BE2C (cell line): Measurements from ENCODE around the gene C20orf141.

ENCODE experiments used
- DNase-seq: peaks from one replicate; pipeline ENCODE4 v3.0.0-alpha.2; 2020
- H3K27me3 ChIP-seq: fragments of 250-450 bp; sonication (Bioruptor Pico); 2 replicates; pipeline ENCODE4 v1.5.1; 2020; ENCODE audit warnings: mild to moderate bottlenecking
- H3K36me3 ChIP-seq: fragments of 250-450 bp; sonication (Bioruptor Pico); 2 replicates; pipeline ENCODE4 v1.5.1; 2020; ENCODE audit warnings: mild to moderate bottlenecking
- H3K4me1 ChIP-seq: fragments of 250-450 bp; sonication (Bioruptor Pico); 2 replicates; pipeline ENCODE4 v1.5.1; 2020
- H3K4me3 ChIP-seq: 2 replicates; pipeline ENCODE4 v1.5.1; 2011; ENCODE audit warnings: low read depth, low read length
- H3K9me3 ChIP-seq: fragments of 250-450 bp; sonication (Bioruptor Pico); 2 replicates; pipeline ENCODE4 v1.5.1; 2020
- TF ChIP-seq, protein P1 (sequence below): IDR thresholded peaks from 2 replicates; pipeline ENCODE4 v1.5.1; 2012; ENCODE audit warnings: mild to moderate bottlenecking, low read depth, low read length

C20orf141 gene

GRCh38 chr20:2775139-2775538, 39.6 kb upstream of the C20orf141 start:
- DNase-seq = no peak
- TF ChIP-seq, protein P1, sequence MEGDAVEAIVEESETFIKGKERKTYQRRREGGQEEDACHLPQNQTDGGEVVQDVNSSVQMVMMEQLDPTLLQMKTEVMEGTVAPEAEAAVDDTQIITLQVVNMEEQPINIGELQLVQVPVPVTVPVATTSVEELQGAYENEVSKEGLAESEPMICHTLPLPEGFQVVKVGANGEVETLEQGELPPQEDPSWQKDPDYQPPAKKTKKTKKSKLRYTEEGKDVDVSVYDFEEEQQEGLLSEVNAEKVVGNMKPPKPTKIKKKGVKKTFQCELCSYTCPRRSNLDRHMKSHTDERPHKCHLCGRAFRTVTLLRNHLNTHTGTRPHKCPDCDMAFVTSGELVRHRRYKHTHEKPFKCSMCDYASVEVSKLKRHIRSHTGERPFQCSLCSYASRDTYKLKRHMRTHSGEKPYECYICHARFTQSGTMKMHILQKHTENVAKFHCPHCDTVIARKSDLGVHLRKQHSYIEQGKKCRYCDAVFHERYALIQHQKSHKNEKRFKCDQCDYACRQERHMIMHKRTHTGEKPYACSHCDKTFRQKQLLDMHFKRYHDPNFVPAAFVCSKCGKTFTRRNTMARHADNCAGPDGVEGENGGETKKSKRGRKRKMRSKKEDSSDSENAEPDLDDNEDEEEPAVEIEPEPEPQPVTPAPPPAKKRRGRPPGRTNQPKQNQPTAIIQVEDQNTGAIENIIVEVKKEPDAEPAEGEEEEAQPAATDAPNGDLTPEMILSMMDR = no peak
- Histone ChIP-seq H3K4me3 (no peak overlapping the region), H3K27me3 (no peaks in the 10 kb centered on the region), H3K9me3 (no peaks in the 10 kb centered on the region), H3K36me3 (no peaks in the 10 kb centered on the region), H3K4me1 (no peaks in the 10 kb centered on the region)

- no peaks in the 10 kb centered on the region for H3K4me1 ChIP-seq
- no peak overlapping the region for H3K4me3 ChIP-seq
- peaks cover 3% of the 10 kb centered on the region; the same call in 1 of the 2 replicates for H3K27me3 ChIP-seq
- no peaks in the 10 kb centered on the region for H3K36me3 ChIP-seq
- no peaks in the 10 kb centered on the region for H3K9me3 ChIP-seq
- no peak for DNase-seq
- TF ChIP-seq, protein P1 = no peak
Measured at GRCh38 chr20:2778602-2779321, 36.0 kb upstream of the C20orf141 start.

DNA sequence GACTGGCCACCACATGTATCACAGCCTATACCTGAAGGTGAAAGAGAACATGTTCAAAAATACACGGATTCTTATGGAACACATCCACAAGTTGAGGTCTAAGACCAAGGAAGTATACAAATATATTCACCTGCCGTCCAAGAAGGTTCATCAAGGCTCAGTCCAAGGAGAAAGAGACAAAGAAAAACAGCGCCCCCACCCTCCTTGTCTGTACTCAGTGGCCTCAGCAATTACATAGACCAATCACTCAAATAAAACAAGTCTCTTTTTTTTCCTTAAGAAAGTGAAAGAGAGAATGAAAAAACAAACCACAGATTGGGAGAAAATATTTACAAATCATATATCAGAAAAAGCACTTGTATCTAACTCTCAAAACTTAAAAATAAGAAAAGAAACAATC, 33.8 kb upstream of the C20orf141 start:
- TF ChIP-seq, protein P1 = no peak
- Histone ChIP-seq H3K9me3 (no peaks in the 10 kb centered on the region), H3K36me3 (no peaks in the 10 kb centered on the region), H3K27me3 (peaks cover 3% of the 10 kb centered on the region; the same call in 1 of the 2 replicates), H3K4me1 (no peaks in the 10 kb centered on the region), H3K4me3 (no peak overlapping the region)
- DNase-seq = no peak

- no peaks in the 10 kb centered on the region for H3K36me3 ChIP-seq
- no peak for DNase-seq
- peaks cover 3% of the 10 kb centered on the region; the same call in 1 of the 2 replicates for H3K27me3 ChIP-seq
- H3K4me3 ChIP-seq = no peak overlapping the region
- TF ChIP-seq, protein P1 = no peak
- H3K4me1 ChIP-seq = no peaks in the 10 kb centered on the region
- no peaks in the 10 kb centered on the region for H3K9me3 ChIP-seq
Measured at GRCh38 chr20:2783908-2784566, 30.8 kb upstream of the C20orf141 start.

DNA sequence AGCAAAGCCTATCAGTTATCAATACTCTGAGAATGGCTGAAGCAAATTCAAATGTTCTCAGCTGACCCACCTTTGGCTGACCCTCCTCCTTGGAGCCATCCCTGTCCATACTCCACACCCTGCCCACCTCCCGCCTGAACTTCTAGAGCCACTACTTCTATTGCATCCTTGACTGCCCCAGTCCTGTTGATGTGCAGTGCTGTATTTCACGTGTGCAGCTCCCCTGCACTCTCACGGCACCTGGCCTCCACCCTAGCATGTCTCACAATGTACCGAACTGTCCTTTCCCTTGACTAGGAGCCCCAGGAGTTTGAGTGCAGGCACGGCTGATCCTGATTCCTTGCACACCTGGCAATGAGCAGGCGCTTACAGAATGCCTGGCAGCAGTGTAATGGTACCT, 21.3 kb upstream of the C20orf141 start:
- Histone ChIP-seq H3K4me3 (no peak overlapping the region), H3K27me3 (peaks cover 8% of the 10 kb centered on the region; the same call in 1 of the 2 replicates), H3K9me3 (no peaks in the 10 kb centered on the region), H3K36me3 (no peaks in the 10 kb centered on the region), H3K4me1 (no peaks in the 10 kb centered on the region)
- TF ChIP-seq, protein P1 = no peak
- no peak for DNase-seq

DNA sequence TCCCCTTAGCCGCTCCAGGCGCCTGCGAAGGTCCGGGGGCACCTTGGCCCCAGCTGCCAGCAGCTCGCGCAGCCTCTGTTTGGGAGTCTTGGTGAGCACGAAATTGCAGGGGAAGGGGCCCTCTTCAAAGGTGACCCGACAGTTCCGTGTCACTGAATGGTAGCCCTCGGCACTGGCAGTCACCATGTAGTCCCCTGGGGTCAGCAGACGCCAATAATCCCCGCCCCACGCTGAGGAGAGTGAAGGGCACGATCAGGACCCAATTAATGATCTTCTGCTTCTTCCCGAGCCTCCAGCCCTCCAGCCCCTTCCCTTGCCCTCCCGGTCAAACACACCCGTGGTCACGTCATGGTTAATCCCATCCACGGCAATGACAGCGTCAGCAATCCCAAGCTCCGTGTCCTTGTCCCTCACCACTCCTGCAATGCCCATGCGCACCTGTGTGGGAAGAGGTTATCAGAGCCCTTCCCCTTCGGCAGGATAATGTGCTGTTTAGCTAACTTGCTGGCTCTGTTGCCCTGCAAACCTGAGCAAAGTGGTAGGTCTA, 20.5 kb upstream of the C20orf141 start:
- no peaks in the 10 kb centered on the region for H3K4me1 ChIP-seq
- TF ChIP-seq, protein P1 = no peak
- DNase-seq = no peak
- no peaks in the 10 kb centered on the region for H3K9me3 ChIP-seq
- no peaks in the 10 kb centered on the region for H3K36me3 ChIP-seq
- H3K4me3 ChIP-seq = no peak overlapping the region
- H3K27me3 ChIP-seq = peaks cover 11% of the 10 kb centered on the region; the same call in 1 of the 2 replicates
